GM10847 (cell line): ENCODE results near the gene PECR.

Experiments used
- POLR2A ChIP-seq: IDR thresholded peaks from 2 replicates; pipeline ENCODE4 v1.6.1; 2011; ENCODE audit not compliant: insufficient read length; ENCODE audit errors: extremely low read depth

Gene PECR

DNA sequence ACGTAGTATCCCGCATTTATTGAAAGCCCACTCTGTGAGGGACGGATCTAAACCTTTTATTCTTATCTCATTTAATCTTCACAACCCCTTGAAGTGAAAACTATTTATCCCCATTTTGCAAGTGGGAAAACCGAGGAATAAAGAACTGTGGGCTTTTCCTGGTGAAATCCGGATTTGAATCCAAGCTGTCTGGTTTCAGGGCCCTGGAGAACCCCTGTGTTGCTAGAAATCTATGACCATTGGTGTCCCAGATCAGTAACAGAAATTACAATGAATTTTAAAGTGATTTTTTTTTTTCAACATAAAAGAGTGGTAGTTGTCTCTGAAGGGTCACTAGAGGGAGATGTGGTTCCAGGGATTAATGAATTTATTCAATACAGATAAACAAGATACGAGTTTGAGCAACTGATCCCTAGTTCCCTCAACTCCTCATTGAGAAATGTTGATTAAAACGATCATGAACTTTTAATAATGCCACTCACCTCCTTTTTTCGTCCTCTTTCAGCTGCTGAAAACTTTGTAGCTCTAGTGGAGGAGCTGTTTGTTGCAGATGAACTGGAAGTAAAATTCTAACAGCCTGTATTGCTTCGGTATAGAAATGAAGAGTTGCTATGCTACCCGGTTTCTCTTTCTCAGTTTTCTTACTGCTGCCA is 28.5 kb upstream of the PECR start:
- no peak for TF ChIP-seq POLR2A

DNA sequence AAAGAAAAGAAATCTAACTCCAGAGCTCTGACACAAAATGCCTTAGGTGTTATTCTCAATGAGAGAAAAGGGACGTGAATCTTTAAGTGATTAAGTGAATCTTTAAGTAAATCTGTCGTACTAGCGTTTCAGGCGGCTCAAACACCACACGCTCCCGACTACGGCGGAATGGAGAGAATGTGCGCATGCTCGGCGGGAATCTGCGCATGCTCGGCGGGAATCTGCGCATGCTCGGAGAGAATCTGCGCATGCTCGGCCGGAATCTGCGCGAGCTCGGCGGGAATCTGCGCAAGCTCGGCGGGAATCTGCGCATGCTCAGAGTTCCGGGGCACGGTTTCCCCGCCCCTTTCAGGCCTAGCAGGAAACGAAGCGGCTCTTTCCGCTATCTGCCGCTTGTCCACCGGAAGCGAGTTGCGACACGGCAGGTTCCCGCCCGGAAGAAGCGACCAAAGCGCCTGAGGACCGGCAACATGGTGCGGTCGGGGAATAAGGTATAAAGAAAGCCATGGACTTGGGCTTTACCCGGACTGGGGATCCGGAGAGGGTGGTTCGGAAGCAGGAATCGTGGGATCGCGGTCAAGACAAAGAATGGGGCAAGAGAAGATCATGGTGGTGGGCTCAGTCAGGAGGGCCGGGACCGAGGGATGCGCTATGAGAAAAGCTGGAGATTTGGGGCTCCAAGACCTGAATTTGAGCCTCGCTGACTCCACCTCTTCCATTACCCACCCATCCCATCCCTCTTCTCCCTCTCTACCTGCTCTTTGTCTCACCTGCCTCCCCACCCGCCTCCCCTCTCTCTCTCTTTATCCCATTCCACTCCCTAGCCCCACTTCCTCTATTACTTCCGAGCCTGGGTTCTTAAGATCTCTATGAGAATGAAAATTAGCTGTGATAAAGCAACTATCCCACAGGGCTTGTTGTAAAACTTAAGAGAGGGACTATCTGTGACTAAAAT is 27.6 kb upstream of the PECR start, which contains the start of gene XRCC5:
Gene XRCC5, plus strand, starts transcription at position 382 of the 955 bp plus-strand sequence. Its CDS starts 89 bp downstream, at position 471.
- TF ChIP-seq POLR2A = peak; percentile 69

GRCh38 chr2:216108310-216108966 is 26.8 kb upstream of the PECR start:
- no peak for TF ChIP-seq POLR2A

GRCh38 chr2:216107760-216108159 is 26.2 kb upstream of the PECR start:
- no peak for TF ChIP-seq POLR2A

DNA sequence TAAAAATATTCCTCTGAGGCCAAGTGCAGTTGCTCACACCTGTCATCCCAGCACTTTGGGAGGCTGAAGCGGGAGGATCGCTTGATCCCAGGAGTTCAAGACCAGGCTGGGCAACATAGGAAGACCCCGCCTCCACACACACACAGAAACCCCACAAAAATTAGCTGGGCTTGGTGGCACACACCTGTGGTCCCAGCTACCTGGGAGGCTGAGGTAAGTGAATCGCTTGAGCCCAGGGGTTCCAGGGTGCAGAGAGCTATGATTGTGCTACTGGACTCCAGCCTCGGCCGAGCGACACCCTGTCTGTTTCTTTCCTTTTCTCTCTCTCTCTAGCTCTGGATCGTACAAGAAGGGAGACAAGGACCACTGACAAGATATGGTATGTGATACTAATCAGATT is 25.7 kb upstream of the PECR start:
- TF ChIP-seq POLR2A = no peak

DNA sequence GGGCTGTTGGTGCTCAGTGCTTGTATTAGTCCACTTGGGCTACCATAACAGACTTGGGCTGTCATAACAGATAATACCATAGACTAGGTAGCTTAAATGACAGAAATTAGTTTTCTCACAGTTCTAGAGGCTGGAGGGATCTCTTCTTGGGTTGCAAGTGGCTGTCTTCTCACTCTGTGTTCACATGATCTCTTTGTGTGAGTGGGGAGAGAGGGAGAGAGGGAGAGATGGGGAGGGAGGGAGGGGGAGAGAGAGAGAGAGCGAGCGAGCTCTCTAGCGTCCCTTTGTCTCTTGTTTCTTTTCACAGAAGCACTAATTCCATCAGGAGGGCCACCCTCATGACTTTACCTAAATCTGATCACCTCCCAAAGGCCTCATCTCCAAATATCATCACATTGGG is 23.1 kb upstream of the PECR start:
- no peak for TF ChIP-seq POLR2A

DNA sequence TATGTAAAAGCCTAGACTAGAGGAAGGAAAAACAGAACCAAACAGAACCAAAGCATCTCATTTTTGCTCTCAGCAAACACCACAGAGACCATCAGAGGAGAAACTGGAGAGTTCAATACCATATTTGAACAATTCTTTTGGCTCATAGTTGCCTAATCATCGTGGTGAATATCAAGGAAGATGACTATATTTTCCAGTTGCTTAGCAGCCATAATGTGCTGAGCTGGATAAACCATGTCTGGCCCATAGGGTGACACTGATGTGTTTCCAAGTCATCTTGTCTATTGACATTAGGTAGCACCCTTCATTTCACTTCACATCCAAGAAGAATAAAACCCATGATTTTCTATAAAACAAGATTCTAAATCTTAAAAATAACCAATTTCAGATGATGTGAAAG is 21.6 kb upstream of the PECR start:
- no peak for TF ChIP-seq POLR2A

GRCh38 chr2:216101109-216101508 is 19.5 kb upstream of the PECR start:
- TF ChIP-seq POLR2A = no peak

- no peak for TF ChIP-seq POLR2A
Measured at GRCh38 chr2:216098421-216099334, 17.1 kb upstream of the PECR start.

GRCh38 chr2:216094701-216095100 is 13.1 kb upstream of the PECR start:
- TF ChIP-seq POLR2A = no peak

DNA sequence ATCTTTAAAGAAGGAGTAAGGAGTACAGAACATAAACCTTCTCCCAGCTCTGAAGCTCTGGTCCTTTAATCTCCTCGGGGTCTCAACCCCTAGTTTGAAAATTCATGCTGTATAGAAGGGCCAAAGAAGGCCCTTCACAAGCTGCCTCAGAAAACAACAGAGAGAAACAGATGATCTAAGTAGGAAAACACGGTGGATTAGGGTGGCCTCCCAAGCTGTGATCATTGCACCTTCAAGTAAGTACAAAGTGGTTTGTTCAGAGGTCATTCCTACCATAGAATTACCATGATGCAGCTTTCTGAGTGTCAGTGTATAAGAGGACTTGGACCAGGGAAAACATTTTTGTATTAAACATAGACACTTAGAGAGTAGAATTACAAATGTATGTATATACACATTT is 11.0 kb upstream of the PECR start:
- TF ChIP-seq POLR2A = no peak

DNA sequence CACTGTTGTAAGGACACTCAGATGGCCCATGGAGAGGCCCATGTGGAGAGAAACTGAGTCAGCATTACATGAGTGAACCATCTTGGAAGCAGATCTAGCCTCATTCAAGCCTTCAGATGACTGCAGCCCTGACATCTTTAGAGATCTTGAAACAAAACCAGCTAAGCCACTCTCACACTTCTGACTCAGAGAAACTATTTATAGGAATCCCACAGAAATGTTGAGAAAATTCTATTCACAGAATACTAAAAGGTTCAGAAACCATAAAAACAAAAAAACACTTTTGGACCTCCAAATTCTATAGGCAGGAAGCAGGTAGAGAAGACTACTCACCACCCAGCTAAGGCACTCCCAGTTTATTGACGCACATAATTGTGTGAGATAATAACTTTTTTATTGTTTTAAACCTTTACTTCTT is 8.8 kb upstream of the PECR start:
- TF ChIP-seq POLR2A = no peak

DNA sequence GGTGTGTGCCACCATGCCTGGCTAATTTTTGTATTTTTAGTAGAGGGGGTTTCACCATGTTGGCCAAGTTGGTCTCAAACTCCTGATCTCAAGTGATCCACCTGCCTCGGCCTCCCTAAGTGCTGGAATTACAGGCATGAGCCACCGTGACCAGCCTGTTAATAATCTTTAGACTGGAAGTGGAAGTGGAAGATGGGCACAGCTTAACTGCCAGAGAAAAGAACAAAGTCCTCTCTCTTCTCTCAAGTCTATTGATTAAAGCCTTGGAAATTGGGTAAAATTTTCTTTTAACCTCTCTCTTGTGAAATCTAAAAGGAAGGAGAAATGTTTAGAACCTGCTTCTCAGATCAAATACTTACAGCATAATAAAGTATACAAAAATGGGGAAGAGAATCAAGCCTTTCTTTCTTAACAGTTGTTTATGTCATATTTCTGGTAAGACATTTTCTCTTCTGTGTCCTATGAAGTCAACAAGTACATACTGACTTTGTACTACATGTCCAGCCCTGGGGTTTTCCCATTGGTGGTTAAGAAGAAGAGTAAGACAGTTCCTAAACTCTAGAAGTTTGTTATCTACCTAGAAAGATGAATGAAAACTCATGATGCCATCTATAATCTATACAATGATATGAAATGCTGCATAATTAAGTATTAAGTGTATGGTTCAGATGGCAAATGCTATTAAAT is 4.7 kb upstream of the PECR start:
- no peak for TF ChIP-seq POLR2A

- TF ChIP-seq POLR2A = no peak
Measured at GRCh38 chr2:216084547-216084946, 2.9 kb upstream of the PECR start.
